Ovary (tissue), 3 donors: ENCODE results near the gene HMGA1.

Experiments used
- EP300 ChIP-seq: sonication (generic); formaldehyde crosslinking; IDR thresholded peaks from one replicate; pipeline ENCODE4 v1.6.1; 2017; ENCODE audit warnings: antibody characterized with exemption
- TF ChIP-seq, protein P1 (sequence below), 3 donors: fragments of 450-650 bp in 2 of 3; fragments of 200-600 bp in 1 of 3; IDR thresholded peaks; one replicate each; pipeline versions ENCODE4 v1.5.1 to v1.8.0; 2016 to 2022; ENCODE audit warnings: antibody characterized with exemption in 3 of 3, mild to moderate bottlenecking in 1 of 3
- donor health status: DM: no; HTN: no; CAD: no.

GRCh38 chr6:34259529-34260069 lies 22.9 kb downstream of the HMGA1 start:
- TF ChIP-seq, protein P1, sequence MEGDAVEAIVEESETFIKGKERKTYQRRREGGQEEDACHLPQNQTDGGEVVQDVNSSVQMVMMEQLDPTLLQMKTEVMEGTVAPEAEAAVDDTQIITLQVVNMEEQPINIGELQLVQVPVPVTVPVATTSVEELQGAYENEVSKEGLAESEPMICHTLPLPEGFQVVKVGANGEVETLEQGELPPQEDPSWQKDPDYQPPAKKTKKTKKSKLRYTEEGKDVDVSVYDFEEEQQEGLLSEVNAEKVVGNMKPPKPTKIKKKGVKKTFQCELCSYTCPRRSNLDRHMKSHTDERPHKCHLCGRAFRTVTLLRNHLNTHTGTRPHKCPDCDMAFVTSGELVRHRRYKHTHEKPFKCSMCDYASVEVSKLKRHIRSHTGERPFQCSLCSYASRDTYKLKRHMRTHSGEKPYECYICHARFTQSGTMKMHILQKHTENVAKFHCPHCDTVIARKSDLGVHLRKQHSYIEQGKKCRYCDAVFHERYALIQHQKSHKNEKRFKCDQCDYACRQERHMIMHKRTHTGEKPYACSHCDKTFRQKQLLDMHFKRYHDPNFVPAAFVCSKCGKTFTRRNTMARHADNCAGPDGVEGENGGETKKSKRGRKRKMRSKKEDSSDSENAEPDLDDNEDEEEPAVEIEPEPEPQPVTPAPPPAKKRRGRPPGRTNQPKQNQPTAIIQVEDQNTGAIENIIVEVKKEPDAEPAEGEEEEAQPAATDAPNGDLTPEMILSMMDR (IDR thresholded peaks at IDR 0.05) = no peak
- TF ChIP-seq EP300 = no peak
